Subcutaneous abdominal adipose tissue (tissue), 5 donors: Measurements from ENCODE around the gene NOB1.

Experiments
- H3K27ac ChIP-seq: one replicate; pipeline ENCODE4 v1.7.0; 2013; ENCODE audit warnings: low read depth, mild to moderate bottlenecking, inconsistent platforms, low read length, moderate library complexity
- H3K27me3 ChIP-seq, 5 donors: one replicate each; pipeline ENCODE4 v1.7.0; 2013; ENCODE audit warnings: low read length in 5 of 5, inconsistent platforms in 1 of 5; ENCODE audit not compliant: control insufficient read depth in 5 of 5, insufficient read depth in 4 of 5
- H3K36me3 ChIP-seq, 5 donors: one replicate each; pipeline ENCODE4 v1.7.0; 2013; ENCODE audit warnings: low read length in 5 of 5; ENCODE audit not compliant: control insufficient read depth in 5 of 5, insufficient read depth in 5 of 5
- H3K4me1 ChIP-seq, 5 donors: one replicate each; pipeline ENCODE4 v1.7.0; 2013; ENCODE audit warnings: low read length in 5 of 5, mild to moderate bottlenecking in 3 of 5, moderate library complexity in 1 of 5; ENCODE audit not compliant: control insufficient read depth in 5 of 5, insufficient read depth in 5 of 5
- H3K4me3 ChIP-seq, 5 donors: one replicate each; pipeline ENCODE4 v1.7.0; 2013; ENCODE audit warnings: low read length in 5 of 5, low read depth in 1 of 5
- H3K9ac ChIP-seq, 5 donors: one replicate each; pipeline ENCODE4 v1.7.0; 2013; ENCODE audit warnings: low read length in 5 of 5, mild to moderate bottlenecking in 4 of 5, moderate library complexity in 3 of 5
- H3K9me3 ChIP-seq, 5 donors: one replicate each; pipeline ENCODE4 v1.7.0; 2013; ENCODE audit warnings: low read length in 5 of 5; ENCODE audit not compliant: control insufficient read depth in 5 of 5
- donor health status: healthy.
- donor health status: healthy.
- donor health status: healthy.
- donor health status: healthy.
- donor health status: healthy.

NOB1 gene

DNA sequence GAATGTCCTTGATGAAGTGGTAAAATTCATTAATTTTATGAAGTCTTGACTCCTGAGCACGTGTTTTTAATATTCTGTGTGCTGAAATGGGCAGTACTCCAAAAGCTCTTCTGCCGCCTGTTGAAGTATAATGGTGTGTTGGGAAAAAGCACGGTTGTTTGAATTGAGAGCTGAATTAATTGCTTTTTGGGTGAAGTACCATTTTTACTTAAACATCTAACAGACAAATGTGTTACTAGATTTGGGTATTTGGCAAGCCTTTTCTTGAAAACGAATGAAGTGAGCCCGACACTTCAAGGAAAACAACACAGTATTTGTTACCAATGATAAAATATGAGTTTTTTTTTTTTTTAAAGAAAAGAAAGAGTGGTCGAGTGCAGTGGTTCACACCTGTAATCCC is 29.9 kb upstream of the NOB1 start:
- Histone ChIP-seq H3K36me3 (peaks cover 0 to 43% (median 27%) of the 10 kb centered on the region in 5 donors), H3K4me3 (no peak overlapping the region), H3K9ac (no peak overlapping the region), H3K4me1 (no peaks in the 10 kb centered on the region), H3K27me3 (no peaks in the 10 kb centered on the region), H3K27ac (no peak overlapping the region), H3K9me3 (no peaks in the 10 kb centered on the region)

GRCh38 chr16:69781118-69781517 is 26.4 kb upstream of the NOB1 start:
- H3K9me3 ChIP-seq = peaks cover 0 to under 1% (median 0%) of the 10 kb centered on the region in 5 donors
- no peaks in the 10 kb centered on the region for H3K4me1 ChIP-seq
- no peak overlapping the region for H3K27ac ChIP-seq
- no peaks in the 10 kb centered on the region for H3K27me3 ChIP-seq
- peaks cover 0 to 17% (median 7%) of the 10 kb centered on the region in 5 donors for H3K36me3 ChIP-seq
- no peak overlapping the region for H3K4me3 ChIP-seq
- no peak overlapping the region for H3K9ac ChIP-seq

DNA sequence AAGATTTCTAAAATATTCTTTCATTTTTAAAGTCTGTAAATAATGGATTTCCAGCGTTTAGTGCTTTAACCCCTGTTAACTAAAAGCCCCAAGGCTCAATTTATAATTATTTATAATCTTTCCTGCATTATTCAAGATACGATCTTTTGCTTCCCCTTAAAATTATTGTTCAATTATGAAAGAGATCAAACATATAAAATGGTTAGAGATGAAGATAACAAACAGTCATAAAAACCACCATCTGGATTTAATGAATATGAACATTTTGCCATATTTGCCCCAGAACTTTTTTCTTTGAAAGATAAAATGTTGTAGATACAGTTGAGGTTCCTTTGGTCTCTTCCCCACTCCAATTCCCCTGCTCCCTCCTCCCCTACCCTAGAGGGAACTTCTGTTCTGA is 25.0 kb upstream of the NOB1 start:
- Histone ChIP-seq H3K4me1 (no peaks in the 10 kb centered on the region), H3K27ac (no peak overlapping the region), H3K36me3 (peaks cover 0 to 17% (median 7%) of the 10 kb centered on the region in 5 donors), H3K9ac (no peak overlapping the region), H3K9me3 (peaks cover 0 to 11% (median 4%) of the 10 kb centered on the region in 5 donors), H3K4me3 (no peak overlapping the region), H3K27me3 (no peaks in the 10 kb centered on the region)

DNA sequence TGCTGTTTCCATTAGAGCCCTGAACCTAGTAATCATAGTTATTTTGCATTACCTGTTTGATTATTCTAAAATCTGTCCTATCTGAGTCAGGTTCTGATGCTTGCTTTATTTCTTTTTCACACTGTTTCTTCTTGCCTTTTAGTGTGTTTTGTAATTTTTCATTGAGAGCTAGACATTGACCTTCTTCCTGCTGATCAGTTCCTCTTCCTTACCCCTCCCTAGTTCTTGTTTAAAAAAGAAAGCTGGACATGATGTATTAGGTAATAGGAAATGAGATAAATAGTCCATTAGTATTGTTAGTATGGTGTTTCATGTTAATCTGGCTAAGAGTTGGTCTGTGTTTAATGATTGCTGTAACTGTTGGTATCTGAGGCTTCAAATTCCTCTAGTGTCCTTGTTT is 20.8 kb upstream of the NOB1 start:
- H3K27me3 ChIP-seq = no peaks in the 10 kb centered on the region
- H3K9me3 ChIP-seq = peaks cover 0 to 11% (median 4%) of the 10 kb centered on the region in 5 donors
- no peak overlapping the region for H3K9ac ChIP-seq
- no peak overlapping the region for H3K4me3 ChIP-seq
- no peak overlapping the region for H3K27ac ChIP-seq
- H3K4me1 ChIP-seq = peaks cover 0 to 12% (median 8%) of the 10 kb centered on the region in 5 donors
- H3K36me3 ChIP-seq = no peaks in the 10 kb centered on the region

GRCh38 chr16:69773260-69773947 is 18.7 kb upstream of the NOB1 start:
- Histone ChIP-seq H3K27ac (no peak overlapping the region), H3K9me3 (peaks cover 0 to 11% (median 4%) of the 10 kb centered on the region in 5 donors), H3K27me3 (no peaks in the 10 kb centered on the region), H3K4me1 (peaks cover 0 to 12% (median 8%) of the 10 kb centered on the region in 5 donors), H3K4me3 (peak overlapping the region in 1 of 5 donors; percentile 3), H3K9ac (no peak overlapping the region), H3K36me3 (no peaks in the 10 kb centered on the region)

GRCh38 chr16:69771651-69771967 is 16.9 kb upstream of the NOB1 start:
- H3K36me3 ChIP-seq = no peaks in the 10 kb centered on the region
- H3K27me3 ChIP-seq = no peaks in the 10 kb centered on the region
- no peak overlapping the region for H3K27ac ChIP-seq
- H3K9ac ChIP-seq = no peak overlapping the region
- H3K4me3 ChIP-seq = no peak overlapping the region
- peaks cover 0 to 12% (median 8%) of the 10 kb centered on the region in 5 donors for H3K4me1 ChIP-seq
- peaks cover 0 to 11% (median 4%) of the 10 kb centered on the region in 5 donors for H3K9me3 ChIP-seq

GRCh38 chr16:69769404-69769803 is 14.7 kb upstream of the NOB1 start:
- H3K9me3 ChIP-seq = no peaks in the 10 kb centered on the region
- H3K27ac ChIP-seq = no peak overlapping the region
- no peaks in the 10 kb centered on the region for H3K36me3 ChIP-seq
- no peak overlapping the region for H3K9ac ChIP-seq
- no peaks in the 10 kb centered on the region for H3K27me3 ChIP-seq
- H3K4me3 ChIP-seq = no peak overlapping the region
- peaks cover 0 to 12% (median 8%) of the 10 kb centered on the region in 5 donors for H3K4me1 ChIP-seq

- Histone ChIP-seq H3K4me3 (no peak overlapping the region), H3K27me3 (no peaks in the 10 kb centered on the region), H3K9me3 (no peaks in the 10 kb centered on the region), H3K36me3 (no peaks in the 10 kb centered on the region), H3K27ac (no peak overlapping the region), H3K9ac (no peak overlapping the region), H3K4me1 (peaks cover 0 to 14% (median 10%) of the 10 kb centered on the region in 5 donors)
Measured at GRCh38 chr16:69768666-69769065, 13.9 kb upstream of the NOB1 start.

GRCh38 chr16:69767459-69768229 is 12.9 kb upstream of the NOB1 start:
- no peak overlapping the region for H3K9ac ChIP-seq

DNA sequence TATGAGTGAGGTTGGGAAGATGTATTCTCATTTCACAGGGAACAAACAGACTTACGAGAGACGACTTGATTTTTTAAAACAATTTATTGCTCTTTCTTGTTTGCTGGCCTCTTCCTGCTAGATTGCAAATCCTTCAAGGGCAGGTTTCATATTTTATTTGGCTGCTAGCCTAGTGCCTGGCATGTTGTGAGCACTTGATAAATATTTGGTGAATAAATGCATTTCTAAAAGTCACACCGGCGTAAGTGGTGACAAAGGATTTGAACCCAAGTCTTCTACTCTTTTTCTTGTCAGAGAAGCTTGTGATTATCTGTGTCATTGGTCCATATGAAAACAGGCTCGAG is 8.8 kb upstream of the NOB1 start:
- Histone ChIP-seq H3K4me3 (peak overlapping the region in 3 of 5 donors; percentile 89 to 96 (median 92)), H3K27me3 (no peaks in the 10 kb centered on the region), H3K9ac (peak overlapping the region in 2 of 5 donors; percentile 85 to 98), H3K27ac (peak overlapping the region; percentile 90), H3K9me3 (no peaks in the 10 kb centered on the region), H3K4me1 (peaks cover 0 to 20% (median 18%) of the 10 kb centered on the region in 5 donors), H3K36me3 (no peaks in the 10 kb centered on the region)

More at GRCh38 chr16:69767459-69768229, 12.9 kb upstream of the NOB1 start:
- Histone ChIP-seq H3K4me3 (no peak overlapping the region), H3K27me3 (no peaks in the 10 kb centered on the region), H3K27ac (no peak overlapping the region), H3K9me3 (no peaks in the 10 kb centered on the region), H3K4me1 (peaks cover 0 to 17% (median 15%) of the 10 kb centered on the region in 5 donors), H3K36me3 (no peaks in the 10 kb centered on the region)
